ENCODE measurements around the gene ZNF804A. TPM values are rescaled to one million over a fixed set of nuclear protein-coding genes. Genes with fewer than 3 reads are reported as not detected.
A peak's percentile ranks its signal among the peaks of the same experiment; 100 is the strongest.

ZNF804A gene
- total RNA-seq, 3 donors from 2014 or later: 0.14 to 0.70 TPM; not detected in 1

GRCh38 chr2:184596819-184597411, 1.4 kb upstream of the ZNF804A start:
- Histone ChIP-seq H3K36me3 (ENCODE audit: low read depth) (no peaks in the 10 kb centered on the region), H3K9me3 (no peaks in the 10 kb centered on the region), H3K4me3 (no peak overlapping the region), H3K4me1 (ENCODE audit: low read depth) (peaks cover 2% of the 10 kb centered on the region)
- DNase-seq: no peak
- peak; percentile 40 for ATAC-seq
- intact Hi-C loops (cut with DNase I, micrococcal nuclease): no loop called here
- TF ChIP-seq CTCF (IDR thresholded peaks at IDR 0.05): no peak

- H3K36me3 ChIP-seq (ENCODE audit: low read depth): no peaks in the 10 kb centered on the region
- H3K9me3 ChIP-seq: no peaks in the 10 kb centered on the region
- TF ChIP-seq CTCF (IDR thresholded peaks at IDR 0.05): no peak
- peaks cover 2% of the 10 kb centered on the region for H3K4me1 ChIP-seq (ENCODE audit: low read depth)
- intact Hi-C loops (cut with DNase I, micrococcal nuclease): no loop called here
- ATAC-seq: peak; percentile 54
- no peak overlapping the region for H3K4me3 ChIP-seq
- DNase-seq: peak in 2 of 3 donors; percentile 10 to 18
These were observed 748 bp upstream of the ZNF804A start for GRCh38 chr2:184597571-184597991.

GRCh38 chr2:184598002-184598315, 370 bp upstream of the ZNF804A start:
- no peak overlapping the region for H3K4me3 ChIP-seq
- no peaks in the 10 kb centered on the region for H3K36me3 ChIP-seq (ENCODE audit: low read depth)
- intact Hi-C loops (cut with DNase I, micrococcal nuclease): no loop called here
- H3K9me3 ChIP-seq: no peaks in the 10 kb centered on the region
- DNase-seq: peak in 2 of 3 donors; percentile 9 to 52
- TF ChIP-seq CTCF (IDR thresholded peaks at IDR 0.05): no peak
- peaks cover 2% of the 10 kb centered on the region for H3K4me1 ChIP-seq (ENCODE audit: low read depth)
- no peak for ATAC-seq

- no peaks in the 10 kb centered on the region for H3K36me3 ChIP-seq (ENCODE audit: low read depth)
- DNase-seq (peak in 1 of 3 donors; percentile 27), ATAC-seq (peak; percentile 24)
These were observed 934 bp downstream of the ZNF804A start for GRCh38 chr2:184599054-184599871.

GRCh38 chr2:184599872-184600222, 1.5 kb downstream of the ZNF804A start:
- peaks cover 2% of the 10 kb centered on the region for H3K4me1 ChIP-seq (ENCODE audit: low read depth)
- TF ChIP-seq CTCF (IDR thresholded peaks at IDR 0.05): no peak
- ATAC-seq (peak; percentile 26), DNase-seq (no peak)
- H3K4me3 ChIP-seq: no peak overlapping the region
- intact Hi-C loops (cut with DNase I, micrococcal nuclease): no loop called here
- no peaks in the 10 kb centered on the region for H3K9me3 ChIP-seq
- no peaks in the 10 kb centered on the region for H3K36me3 ChIP-seq (ENCODE audit: low read depth)

More at GRCh38 chr2:184599054-184599871, 934 bp downstream of the ZNF804A start:
- H3K4me3 ChIP-seq: no peak overlapping the region
- no peaks in the 10 kb centered on the region for H3K9me3 ChIP-seq
- intact Hi-C loops (cut with DNase I, micrococcal nuclease): no loop called here
- no peak for TF ChIP-seq CTCF (IDR thresholded peaks at IDR 0.05)
- peaks cover 2% of the 10 kb centered on the region for H3K4me1 ChIP-seq (ENCODE audit: low read depth)

Data from mucosa of descending colon (tissue), 3 donors.